22Rv1 (cell line): ENCODE results near the gene COG6.

Source experiments
- CTCF ChIP-seq: fragments of 450-650 bp; IDR thresholded peaks from 2 replicates; pipeline ENCODE4 v1.5.1; 2017; ENCODE audit warnings: mild to moderate bottlenecking
- ZFX ChIP-seq: fragments of 450-650 bp; IDR thresholded peaks from 2 replicates; pipeline ENCODE4 v1.6.1; 2017; ENCODE audit warnings: antibody characterized with exemption, borderline replicate concordance

- no peak for TF ChIP-seq CTCF
- no peak for TF ChIP-seq ZFX
These were observed 121.6 kb downstream of the COG6 start for GRCh38 chr13:39777021-39777420.
